Fibroblast of skin of right quadriceps (primary cell): Measurements from ENCODE around the gene KIDINS220.
A peak's percentile ranks its signal among the peaks of the same experiment; 100 is the strongest.

ENCODE experiments used
- DNase-seq: peaks from one replicate; pipeline ENCODE4 v3.0.0-alpha.2; 2013

Gene KIDINS220

DNA sequence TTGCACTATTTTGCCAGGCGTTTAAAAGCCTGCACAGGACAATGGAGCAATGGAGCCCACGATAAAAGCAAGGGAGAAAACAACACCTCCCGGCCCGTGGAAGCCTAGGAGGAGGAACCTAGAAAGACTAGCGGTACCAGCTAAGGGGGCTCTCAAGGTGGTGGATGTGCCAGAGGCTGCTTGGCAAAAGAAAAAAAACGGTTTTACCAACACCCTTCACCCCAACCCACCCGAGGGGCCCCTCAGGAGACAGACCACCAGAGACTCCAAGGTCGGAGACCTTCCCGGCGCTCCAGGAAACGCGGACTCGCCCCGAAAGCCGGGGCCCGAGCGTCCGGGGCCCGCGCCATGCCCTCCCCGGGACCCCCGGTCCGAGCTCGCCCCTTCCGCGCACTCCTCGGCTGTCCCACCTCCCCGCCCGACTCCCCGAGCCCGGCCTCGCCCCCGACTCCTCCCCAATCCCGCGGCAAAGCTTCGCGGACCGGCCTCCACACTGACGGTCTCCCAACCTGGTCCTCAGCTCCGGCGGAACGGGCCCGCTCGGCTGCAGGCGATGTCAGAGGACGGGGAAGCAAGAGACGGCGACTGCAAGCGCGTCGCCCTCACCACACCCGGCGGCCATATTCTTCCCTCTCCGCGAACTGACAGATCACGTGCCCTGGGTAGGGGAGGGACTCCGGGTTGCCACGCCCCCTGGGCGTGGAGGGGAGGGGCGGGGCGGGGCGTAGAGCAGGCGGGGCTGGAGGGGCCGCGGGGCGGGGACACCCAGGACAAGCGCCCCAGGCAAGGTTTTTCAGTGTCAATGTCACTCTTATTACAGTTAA lies at the start of gene KIDINS220:
Gene KIDINS220 (minus strand): TSS at position 643 of the 824 bp plus-strand sequence. CDS start 10,520 bp downstream, outside the sequence.
- peak; percentile 83 for DNase-seq

DNA sequence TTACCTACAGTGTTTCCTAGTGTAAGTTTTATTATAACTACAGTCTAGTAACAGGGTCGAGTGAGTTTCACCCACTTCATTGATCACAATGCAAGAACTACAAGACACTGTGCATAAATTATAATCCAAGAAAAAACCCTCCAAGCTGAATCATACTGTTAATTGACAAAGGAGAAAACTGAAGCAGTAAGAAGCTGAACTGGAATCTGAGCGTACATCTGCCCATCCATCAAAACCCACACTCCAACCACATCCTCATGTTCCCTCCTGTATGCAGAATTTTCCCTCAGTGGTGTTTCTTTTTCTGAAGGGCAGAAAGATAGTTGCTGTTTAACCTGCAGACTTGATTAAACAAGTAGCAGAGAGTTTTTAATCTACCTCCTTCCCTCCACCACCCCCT lies 49.5 kb upstream of the KIDINS220 start:
- DNase-seq, result no peak

DNA sequence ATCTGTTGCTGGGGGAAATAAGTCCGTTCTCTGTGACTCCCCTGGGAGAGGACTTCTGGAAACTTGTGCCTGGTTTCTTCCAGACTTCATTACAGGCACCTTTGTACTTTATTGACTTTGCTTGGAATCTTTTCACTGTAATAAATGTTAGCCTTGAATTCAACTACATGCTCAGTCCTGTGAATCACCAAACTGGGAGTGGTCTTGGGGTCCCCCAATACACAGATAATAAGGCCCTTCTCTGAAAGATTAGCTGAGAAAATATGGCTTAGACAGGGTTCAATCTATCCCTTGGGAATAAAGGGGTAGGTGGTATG lies 48.7 kb upstream of the KIDINS220 start:
- DNase-seq, result no peak

DNA sequence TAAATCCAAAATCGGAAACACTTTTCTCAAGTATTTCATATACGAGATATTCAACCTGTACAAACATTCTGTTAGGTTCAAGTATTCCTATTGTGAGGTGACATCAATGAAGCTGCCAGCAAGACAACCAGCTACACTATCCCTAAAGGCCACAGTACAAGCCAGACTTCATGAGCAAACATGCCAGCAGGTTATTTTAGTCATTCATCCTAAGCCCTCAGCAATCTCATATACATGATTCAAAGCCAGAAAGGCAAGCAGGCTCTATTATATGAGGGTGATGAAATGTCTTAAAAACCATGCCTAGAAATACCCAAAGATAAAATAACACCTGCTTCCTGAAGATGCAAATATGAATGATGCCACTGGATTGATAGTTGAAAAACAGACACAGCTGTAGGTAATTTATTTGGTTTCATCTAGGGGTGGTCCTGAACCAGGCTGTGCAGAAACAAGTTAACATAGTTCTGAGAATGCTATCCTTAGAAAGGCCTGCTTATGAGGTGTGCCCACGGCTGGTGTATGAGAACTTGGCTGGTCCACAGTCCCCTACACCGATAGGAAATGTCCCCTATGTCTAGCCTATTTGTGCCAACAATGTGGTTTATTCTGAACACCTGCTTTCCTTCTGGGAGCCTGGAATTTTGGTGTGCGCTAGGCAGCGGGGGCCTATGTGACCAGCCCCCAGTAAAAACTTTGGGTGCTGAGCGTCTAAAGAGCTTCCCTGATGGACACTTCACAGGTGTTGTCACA lies 48.2 kb upstream of the KIDINS220 start:
- DNase-seq, result no peak

DNA sequence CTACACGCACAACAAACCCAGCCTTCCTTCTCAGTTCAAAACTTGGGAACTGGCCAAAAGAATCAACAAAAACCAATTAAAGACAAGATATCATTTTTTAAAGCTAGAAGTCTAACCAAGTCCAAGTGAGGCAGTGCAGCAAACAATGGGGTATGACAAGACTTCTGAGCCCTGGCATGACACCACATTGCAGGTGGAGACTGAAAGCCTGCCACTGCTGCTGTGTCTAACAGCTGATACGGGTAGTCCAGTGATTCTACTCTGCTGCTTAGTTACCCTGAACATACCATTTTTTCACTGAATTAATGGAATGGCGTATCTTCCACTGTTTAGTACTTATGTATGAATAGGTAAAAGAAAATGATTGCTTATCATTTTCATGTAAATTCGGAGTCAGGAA lies 47.4 kb upstream of the KIDINS220 start:
- DNase-seq, result no peak

DNA sequence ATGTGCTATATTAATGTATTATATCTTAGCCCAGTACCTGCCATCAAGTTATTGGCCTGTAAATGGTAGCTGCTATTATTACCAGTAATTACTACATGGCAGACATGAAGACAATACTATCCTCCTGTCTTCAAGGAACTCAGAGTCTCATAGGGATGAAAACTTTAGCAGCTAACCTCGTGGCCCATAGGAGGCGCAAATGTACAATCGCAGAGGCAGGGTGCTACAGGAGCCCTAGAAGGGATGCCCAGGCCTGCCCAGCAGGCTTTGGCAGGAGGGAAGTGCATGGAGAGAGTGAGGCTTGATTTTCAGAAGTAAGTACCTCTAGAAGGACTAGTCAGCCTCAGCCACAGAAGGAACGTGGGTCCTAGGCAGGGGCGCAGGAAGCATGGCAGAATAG lies 44.7 kb upstream of the KIDINS220 start:
- DNase-seq, result peak; percentile 13

DNA sequence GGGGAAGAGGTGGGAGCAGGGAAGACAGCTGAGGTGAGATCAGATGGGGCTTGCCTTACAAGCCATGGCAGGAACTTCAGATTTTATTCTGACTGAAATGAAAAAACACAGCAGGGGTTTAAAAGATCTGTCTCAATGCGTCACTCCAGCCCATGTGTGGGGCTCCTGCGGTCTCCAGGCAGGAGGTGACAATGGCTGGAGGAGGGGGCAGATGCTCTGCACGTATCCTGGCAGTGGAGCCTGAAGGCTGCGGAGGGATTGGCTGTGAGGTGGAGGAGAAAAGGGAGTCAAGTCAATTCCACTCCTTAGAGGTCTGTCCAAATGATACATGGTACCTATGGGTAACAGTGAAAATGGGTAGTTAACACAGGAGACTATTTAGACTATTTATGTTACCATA lies 40.5 kb upstream of the KIDINS220 start:
- no peak for DNase-seq

DNA sequence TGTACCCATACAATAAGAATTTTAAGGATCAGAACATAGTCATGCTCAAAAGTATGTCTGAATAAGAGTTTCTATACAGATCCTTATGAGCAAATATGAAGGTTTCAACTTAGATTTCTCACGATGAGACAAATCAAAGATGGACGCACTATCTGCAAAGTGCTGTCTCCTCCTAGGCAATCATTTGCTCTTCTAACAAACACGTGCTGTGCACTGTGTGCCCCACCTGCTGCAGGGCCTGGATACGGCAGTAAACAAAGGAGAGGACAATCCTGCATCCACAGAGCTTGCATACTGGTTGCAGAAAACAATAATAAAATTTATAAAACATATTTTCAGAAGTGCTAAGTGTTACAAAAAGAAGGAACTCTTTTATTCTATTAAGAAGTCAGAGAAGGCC lies 39.9 kb upstream of the KIDINS220 start:
- DNase-seq, result no peak

DNA sequence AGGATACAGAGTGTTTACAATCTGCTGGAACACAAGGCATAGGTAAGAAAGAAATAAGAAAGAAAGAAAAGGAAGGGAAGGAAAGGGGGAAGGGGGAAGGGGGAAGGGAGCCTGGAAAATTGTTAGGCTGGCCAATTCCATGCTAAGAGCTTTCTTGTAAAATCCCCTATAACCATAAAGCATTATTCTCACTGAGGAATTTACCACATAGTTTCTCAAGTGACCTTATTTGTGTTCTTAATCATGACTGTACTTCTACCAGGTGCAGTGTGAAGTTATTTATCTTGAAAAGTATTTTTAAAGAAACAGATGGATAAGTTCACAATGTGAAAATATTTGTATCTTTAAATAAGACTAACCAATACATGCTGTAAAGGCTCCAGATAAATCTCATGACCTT lies 39.2 kb upstream of the KIDINS220 start:
- no peak for DNase-seq

DNA sequence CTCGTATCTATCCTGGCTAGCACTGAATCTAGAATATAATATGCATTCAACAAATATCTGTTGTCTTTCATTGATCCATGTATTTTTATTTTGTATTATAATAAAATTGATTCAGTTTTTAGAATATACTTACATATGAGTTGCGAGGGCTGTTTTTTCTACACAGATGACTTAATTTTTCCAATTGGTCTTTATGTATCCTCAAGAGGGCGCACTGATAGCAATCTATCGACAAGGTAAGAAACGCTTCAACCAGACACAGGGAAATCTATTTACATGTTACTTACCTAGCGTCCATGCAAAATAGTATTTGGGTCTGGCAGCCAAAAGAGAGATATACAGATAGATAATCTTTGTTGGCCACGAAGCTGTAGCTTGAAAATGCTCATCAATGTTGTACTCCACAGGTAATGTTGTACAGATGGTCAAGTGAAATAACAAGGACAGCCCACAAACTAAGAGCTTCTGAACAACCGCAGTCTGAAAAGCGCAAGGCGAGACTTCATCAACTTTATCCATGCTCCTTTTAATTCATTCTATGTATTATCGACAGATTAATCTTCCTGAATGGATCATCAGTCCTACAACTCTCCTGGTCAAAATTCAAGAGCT lies 35.5 kb upstream of the KIDINS220 start:
- DNase-seq, result peak; percentile 62

DNA sequence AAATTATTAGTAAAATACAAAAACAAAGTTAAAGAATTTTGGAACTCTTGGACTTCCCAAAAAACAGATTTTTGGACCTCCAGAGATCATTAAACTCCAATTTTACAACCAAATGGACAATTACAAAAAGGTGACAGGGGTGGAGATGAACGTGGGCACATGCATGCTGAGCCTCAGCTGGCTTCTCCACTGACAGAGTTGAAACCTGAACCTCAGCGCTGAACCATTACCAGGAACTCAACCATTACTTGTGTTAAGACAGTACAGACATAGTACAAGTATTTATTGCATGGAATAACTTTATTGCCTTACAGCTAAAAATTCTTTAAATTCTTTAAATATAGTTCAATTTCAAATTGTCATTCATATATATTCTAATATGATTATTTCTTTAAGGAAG lies 33.0 kb upstream of the KIDINS220 start:
- no peak for DNase-seq

DNA sequence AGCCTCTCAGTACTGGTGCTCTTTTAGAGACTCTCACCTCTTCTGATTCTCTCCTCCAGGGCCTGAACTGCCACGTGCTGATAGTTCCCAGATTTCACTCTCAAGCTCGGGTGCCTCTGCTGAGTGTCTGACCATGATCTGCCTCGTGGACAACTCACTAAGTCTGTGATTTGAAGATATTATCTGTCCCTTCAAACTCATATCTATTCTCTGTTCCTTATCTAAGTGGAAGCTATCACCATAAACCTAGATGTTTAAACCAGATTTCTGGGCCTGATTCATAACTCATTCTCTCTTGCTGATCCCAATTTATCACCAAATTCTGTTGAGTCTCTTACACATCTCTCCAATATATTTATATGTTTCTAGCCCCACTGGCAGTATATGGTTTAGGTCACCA lies 29.9 kb upstream of the KIDINS220 start:
- DNase-seq, result no peak

DNA sequence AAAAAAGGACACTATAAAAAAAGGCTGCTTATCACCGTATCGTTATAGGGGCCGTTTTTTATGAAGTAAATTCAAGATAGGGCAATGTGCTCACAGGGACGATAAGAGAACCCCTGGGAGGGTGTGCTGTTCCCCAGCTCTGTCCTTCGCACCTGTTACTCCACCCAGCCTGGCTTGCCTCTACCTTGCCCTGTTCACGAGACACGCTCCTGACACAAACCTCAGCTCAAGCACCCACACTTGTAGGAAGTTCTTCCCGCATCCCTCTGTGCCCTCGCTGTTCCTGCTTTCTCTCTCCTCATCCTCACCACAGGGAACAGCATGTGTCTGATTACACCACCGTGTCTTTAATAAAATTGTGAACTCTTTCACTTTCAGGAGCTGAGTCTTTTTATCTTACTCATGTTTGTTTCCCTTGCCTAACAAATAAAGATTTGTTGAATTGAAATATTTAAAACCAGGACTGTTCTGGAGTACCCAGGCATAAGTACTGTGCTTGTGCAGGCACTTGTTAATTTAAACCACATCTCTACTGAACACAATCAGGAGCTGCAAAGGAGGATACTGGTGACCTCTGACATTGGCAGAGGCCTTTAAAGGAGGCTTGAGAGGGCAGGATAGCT lies 26.0 kb upstream of the KIDINS220 start:
- DNase-seq, result no peak

DNA sequence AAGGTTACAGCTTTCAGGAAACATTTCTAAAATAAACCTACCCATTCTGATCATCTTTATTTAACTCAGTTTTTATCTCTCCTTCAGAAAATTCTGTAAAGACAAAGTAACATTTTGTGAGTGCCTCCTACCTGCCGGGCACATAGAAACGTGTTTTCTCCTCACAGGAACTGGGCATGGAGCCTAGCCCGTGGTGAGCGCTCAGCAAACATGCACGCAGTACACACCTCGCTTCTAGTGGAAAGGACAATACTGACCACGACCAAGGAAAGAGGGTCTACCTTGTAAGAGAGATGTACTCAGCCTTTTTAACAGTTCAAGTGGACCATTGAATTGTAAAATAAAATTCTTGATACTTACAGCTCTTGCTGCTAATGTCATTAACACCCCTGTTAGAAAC lies 24.8 kb upstream of the KIDINS220 start:
- no peak for DNase-seq

DNA sequence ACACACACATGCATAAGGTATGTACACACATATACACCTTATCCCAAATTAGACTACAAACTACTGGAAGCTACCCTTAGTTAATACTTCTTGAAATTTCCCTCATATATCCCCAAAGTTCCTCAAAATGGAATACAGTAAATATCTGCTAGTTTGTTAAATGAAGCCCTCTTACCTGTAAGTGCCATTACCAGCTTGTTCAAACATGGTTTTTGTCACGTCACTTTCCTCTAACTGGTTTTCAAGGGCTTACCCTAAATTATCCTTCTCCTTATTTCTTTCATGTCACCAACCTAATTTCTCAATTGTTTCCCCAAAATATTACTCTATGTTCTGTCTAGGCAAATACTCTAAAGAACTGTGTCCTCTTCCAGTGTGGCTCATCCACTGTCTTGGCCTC lies 24.4 kb upstream of the KIDINS220 start:
- DNase-seq, result no peak

DNA sequence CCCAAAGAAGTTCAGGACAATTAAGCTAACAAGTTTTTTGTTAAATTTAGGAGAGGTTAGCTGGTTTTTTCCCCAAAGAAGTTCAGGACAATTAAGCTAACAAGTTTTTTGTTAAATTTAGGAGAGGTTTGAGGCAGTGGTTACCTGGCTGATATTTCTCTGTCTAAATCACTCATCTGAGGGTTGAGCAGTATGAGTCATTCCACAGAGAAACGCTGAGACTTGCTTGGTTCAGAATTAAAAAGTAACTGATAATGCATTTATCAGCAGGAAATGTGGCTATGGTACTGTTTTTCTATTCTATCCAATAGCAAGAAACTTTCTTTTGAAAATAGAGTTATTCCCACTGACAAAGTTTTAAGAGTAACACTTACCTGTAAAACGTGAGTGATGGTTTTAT lies 22.8 kb upstream of the KIDINS220 start:
- DNase-seq, result no peak

DNA sequence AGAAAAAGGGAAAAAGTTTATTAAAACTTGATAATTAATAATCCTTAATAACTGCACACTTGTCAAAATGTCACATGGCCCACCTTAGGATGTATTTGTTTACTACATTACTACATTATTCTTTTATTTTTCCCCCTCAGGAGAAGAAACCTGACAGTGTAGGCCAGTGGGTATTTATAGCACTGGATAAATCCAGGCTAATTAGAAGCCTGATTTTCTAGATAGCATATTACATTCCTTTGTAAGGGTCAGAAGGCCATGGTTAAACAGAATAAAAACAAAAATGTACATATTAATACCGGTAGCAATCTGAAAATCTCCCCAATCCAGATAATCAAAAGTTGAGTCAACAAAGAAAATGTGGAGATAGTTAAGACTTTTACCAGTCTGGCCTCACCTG lies 21.5 kb upstream of the KIDINS220 start:
- DNase-seq, result no peak

DNA sequence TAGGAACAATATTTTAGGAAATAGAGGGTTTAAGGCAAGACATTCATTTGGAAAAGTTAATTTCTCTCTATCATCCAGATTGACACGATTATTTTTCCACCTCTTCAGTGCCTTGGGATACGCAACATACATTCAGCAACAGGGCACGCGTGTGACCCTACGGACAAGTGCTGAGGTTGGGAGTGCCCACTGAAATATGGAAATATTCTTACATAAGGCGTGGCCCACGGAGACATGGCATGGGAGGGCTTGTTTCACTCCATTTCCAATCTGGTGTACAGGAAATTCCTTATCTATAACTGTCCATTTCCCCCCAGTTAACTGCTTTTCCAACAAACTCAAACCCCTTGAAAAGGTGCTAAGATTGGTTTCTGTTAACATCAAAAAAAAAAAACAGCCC lies 20.9 kb upstream of the KIDINS220 start:
- no peak for DNase-seq

DNA sequence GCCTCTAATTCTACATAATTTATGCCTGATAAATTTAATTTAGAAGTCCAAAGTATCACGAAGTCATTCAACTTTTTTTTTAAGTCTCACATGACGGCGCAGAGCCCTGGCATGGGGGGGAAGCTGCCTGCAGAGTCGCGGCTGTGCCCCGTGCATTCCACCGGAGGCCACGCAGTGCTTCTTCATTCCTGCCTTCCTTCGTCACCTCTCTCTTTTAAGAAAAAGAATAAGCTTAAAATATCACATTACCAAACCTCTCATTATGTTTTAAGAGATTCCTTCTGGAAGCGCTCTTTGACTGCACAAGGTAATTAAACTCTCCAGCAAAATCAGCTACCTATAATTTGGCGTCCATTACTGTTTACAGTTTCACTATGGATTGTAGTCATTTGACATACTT lies 20.3 kb upstream of the KIDINS220 start:
- no peak for DNase-seq

DNA sequence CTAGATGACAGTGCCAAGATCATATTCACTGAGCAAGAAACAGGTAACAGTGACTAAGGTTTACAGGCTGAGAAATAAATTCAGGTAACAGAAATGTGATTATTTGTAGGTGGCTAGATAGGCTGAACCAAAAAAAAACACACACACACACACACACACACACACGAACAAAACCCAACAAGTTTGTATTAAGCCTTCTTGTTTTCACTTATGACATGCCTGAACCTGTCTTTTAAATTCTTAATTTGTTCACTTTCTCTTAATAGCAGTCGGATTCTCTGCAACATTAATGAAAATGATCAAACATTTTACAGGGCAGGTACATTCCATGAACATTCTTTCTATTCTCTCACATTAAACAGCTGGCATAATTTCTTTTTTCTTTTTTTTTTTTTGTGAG lies 18.8 kb upstream of the KIDINS220 start:
- DNase-seq, result no peak

DNA sequence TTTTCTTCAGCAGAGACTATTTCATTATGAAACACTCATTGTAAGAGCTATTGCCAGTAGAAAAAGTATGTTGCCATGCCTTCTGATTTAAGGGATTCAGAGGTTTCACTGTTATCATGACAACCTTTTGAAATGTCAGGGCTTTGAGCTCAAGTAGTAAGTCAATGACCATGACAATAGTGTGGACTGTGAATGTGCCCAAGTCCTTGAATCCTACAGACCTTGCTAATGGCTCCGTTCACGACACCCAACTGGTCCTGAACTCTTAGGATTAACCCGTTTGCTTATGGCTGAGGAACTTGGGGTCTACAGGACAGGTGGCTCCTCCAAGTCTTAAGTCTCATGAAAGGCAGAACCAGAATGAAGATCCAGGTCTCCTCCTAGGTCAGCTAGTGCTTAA lies 17.6 kb upstream of the KIDINS220 start:
- DNase-seq, result no peak

DNA sequence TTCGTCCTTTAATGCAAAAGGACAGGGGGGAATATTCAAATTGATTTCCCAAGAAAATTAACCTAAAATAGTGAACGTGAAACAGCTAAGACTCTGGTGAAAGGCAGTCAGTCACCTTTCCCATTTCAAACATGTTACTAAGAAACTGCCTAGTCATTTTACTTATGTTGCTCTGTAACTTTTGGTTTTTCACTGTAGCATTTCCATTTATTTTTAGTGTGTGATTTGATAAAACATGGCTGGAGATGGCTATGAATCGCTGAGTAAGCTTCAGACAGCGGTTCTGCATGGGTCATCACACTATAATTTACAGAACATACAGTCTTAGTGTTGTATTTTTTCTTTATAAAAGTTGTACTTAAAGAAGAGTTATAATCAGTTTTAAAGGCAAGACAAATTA lies 16.0 kb upstream of the KIDINS220 start:
- no peak for DNase-seq

DNA sequence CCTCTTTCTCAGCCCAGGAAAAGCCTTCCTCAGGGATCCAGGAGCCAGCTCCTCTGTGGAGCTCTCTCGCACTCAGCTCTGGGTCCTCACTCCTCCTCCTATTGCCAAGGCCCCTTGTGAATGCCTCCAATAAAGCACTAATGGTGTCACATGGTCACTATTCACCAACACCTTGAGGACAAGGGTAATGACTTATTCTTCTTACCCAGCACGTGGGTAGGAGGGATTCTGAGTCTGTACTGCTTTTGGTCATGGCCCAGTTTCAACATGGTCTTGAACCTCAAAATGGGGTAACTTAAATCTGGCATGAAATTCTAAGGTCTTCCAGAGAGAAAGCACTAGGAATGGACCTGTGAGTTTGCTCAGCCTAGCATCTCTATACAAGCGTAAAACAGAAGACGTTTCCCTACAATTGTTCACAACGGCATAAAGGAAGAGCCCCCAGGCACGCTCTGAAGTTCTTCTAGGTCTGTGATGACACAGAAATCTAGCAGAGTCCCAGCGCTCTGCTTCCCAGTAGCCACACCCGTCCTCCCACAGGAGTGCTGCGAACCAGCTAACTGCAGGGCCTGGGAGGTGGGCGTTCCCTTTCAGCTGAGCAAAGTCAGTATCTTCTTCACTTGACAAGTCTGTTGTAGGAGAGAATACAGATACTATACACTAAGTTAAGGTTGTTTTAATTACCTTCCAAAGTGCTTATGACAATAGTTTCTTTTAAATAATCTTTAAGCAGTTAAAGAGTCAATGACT lies 14.6 kb upstream of the KIDINS220 start:
- DNase-seq, result no peak
